Ovary (tissue), 1 donor: Measurements from ENCODE around the gene IL17B.

Experiments used
- EP300 ChIP-seq: sonication (generic); formaldehyde crosslinking; IDR thresholded peaks from one replicate; pipeline ENCODE4 v1.6.1; 2017; ENCODE audit warnings: antibody characterized with exemption
- POLR2A ChIP-seq: fragments of 450-650 bp; IDR thresholded peaks from one replicate; pipeline ENCODE4 v1.6.1; 2017; ENCODE audit warnings: antibody characterized with exemption, mild to moderate bottlenecking, moderate library complexity

DNA sequence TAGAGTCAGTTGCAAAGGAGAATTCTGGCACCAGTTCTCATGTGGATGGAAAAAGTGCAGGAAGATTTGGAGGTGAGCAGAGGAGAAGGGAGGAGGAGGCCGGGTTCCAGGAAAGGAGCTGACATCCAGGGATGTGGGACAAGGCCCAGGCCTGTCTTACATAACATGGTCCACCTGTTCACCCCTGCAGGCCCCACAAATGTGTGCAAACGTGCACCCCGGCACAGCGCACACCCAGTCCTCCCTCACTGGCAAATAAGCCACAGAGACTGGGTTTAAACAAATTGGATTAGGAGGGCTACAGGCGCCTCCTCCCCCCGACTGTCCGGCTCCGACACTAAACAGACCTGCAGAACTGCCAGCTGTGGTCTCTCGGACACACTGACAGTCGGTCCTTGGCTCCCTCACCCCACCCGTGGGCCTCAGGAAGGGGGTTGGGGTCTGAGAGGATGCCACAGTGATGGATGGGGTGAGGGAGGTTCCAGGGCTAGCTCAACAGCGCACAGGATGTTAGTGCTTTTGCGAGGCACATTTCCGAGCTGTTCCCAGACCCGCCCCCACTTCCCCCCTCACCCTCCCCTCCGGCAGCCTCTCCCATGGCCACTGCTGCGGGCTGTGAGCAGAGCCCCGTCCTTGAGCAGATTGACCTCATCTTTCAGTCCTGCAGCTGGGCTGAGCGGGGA is 43.4 kb upstream of the IL17B start:
- TF ChIP-seq POLR2A = no peak
- no peak for TF ChIP-seq EP300
